Measurements from ENCODE around the gene OOSP2. TPM values are rescaled to one million over a fixed set of nuclear protein-coding genes. Genes with fewer than 3 reads are reported as not detected.

The OOSP2 gene
- total RNA-seq, 6 experiments from 2014 or later, result not detected

DNA sequence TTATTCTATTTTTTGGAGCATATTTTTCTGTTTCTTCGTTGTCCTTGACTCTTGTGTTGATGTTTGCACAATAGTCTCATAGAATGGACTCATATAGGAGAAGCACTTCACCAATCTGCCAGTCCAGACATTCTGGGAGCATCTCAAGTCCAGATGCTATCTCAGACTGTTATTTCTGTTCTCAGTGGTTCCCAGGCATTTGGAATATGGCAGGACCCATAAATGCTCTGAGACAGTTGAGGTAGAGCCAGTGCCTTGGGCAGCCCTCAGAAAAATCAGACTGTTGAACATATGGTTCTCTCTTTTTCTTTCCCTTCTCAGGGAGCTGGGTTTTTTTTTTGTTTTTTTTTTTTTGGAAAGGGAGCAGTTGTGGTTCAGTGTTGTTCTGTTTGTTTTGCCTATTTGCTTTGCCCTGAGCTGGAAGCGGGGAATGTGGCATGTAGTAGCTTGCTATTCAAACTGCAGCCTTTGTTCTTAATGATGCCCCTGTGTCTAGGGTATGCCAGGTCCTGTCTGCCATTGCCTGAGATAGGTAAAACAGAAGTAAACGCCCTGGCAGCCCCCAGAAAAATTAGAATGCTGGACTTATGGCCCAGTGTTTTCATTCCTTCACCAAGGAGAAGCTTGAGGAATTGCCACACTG, 44.5 kb downstream of the OOSP2 start:
- no peak for DNase-seq
- TF ChIP-seq, protein P1, sequence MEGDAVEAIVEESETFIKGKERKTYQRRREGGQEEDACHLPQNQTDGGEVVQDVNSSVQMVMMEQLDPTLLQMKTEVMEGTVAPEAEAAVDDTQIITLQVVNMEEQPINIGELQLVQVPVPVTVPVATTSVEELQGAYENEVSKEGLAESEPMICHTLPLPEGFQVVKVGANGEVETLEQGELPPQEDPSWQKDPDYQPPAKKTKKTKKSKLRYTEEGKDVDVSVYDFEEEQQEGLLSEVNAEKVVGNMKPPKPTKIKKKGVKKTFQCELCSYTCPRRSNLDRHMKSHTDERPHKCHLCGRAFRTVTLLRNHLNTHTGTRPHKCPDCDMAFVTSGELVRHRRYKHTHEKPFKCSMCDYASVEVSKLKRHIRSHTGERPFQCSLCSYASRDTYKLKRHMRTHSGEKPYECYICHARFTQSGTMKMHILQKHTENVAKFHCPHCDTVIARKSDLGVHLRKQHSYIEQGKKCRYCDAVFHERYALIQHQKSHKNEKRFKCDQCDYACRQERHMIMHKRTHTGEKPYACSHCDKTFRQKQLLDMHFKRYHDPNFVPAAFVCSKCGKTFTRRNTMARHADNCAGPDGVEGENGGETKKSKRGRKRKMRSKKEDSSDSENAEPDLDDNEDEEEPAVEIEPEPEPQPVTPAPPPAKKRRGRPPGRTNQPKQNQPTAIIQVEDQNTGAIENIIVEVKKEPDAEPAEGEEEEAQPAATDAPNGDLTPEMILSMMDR (IDR thresholded peaks at IDR 0.05), result no peak
- Mint-ChIP-seq H3K4me3 (no peak overlapping the region), H3K27me3 (ENCODE audit: insufficient read depth) (no peaks in the 10 kb centered on the region), H3K4me1 (ENCODE audit: low read depth) (no peaks in the 10 kb centered on the region), H3K9me3 (peaks cover 30% of the 10 kb centered on the region), H3K27ac (no peak overlapping the region), H3K36me3 (ENCODE audit: low read depth) (no peaks in the 10 kb centered on the region)

GRCh38 chr11:60085909-60086308, 45.7 kb downstream of the OOSP2 start:
- TF ChIP-seq, protein P1 (IDR thresholded peaks at IDR 0.05), result no peak
- H3K36me3 Mint-ChIP-seq (ENCODE audit: low read depth), result no peaks in the 10 kb centered on the region
- no peak overlapping the region for H3K27ac Mint-ChIP-seq
- no peak for DNase-seq
- no peak overlapping the region for H3K4me3 Mint-ChIP-seq
- no peaks in the 10 kb centered on the region for H3K27me3 Mint-ChIP-seq (ENCODE audit: insufficient read depth)
- H3K4me1 Mint-ChIP-seq (ENCODE audit: low read depth), result no peaks in the 10 kb centered on the region
- peaks cover 30% of the 10 kb centered on the region for H3K9me3 Mint-ChIP-seq

- Mint-ChIP-seq H3K27ac (no peak overlapping the region), H3K4me1 (ENCODE audit: low read depth) (no peaks in the 10 kb centered on the region), H3K4me3 (no peak overlapping the region), H3K9me3 (peaks cover 33% of the 10 kb centered on the region), H3K27me3 (ENCODE audit: insufficient read depth) (no peaks in the 10 kb centered on the region), H3K36me3 (ENCODE audit: low read depth) (no peaks in the 10 kb centered on the region)
- TF ChIP-seq, protein P1 (IDR thresholded peaks at IDR 0.05), result no peak
- no peak for DNase-seq
Observed at GRCh38 chr11:60087239-60087638, 47.0 kb downstream of the OOSP2 start.

DNA sequence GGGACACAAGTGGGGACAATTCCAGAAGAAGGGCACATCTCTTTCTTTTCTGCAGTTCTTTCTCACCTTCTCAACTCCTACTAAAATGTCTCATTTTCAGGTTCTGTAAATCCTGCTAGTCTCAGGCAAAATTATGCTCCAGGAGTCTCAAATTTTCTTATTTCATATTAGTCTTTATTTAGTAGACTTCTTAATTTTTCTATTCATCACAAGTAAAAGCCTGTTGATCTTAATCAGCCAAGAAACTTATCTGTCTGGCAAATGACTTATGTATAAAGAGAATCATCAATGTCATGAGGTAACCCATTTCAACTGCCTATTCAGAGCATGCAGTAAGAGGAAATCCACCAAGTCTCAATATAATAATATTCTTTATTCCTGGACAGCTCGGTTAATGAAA, 48.2 kb downstream of the OOSP2 start, which contains the start of gene MS4A2:
TSS of gene MS4A2 (plus strand) at position 301 of the 400 bp plus-strand sequence. CDS start 102 bp downstream, outside the sequence.
- H3K27ac Mint-ChIP-seq, result no peak within 1 kb of the TSS
- peaks cover 33% of the 10 kb centered on the region for H3K9me3 Mint-ChIP-seq
- H3K36me3 Mint-ChIP-seq (ENCODE audit: low read depth), result no peaks in the 10 kb centered on the region
- no peaks in the 10 kb centered on the region for H3K27me3 Mint-ChIP-seq (ENCODE audit: insufficient read depth)
- TF ChIP-seq, protein P1 (IDR thresholded peaks at IDR 0.05), result no peak
- no peak within 1 kb of the TSS for H3K4me3 Mint-ChIP-seq
- no peak for DNase-seq
- no peaks in the 10 kb centered on the region for H3K4me1 Mint-ChIP-seq (ENCODE audit: low read depth)

DNA sequence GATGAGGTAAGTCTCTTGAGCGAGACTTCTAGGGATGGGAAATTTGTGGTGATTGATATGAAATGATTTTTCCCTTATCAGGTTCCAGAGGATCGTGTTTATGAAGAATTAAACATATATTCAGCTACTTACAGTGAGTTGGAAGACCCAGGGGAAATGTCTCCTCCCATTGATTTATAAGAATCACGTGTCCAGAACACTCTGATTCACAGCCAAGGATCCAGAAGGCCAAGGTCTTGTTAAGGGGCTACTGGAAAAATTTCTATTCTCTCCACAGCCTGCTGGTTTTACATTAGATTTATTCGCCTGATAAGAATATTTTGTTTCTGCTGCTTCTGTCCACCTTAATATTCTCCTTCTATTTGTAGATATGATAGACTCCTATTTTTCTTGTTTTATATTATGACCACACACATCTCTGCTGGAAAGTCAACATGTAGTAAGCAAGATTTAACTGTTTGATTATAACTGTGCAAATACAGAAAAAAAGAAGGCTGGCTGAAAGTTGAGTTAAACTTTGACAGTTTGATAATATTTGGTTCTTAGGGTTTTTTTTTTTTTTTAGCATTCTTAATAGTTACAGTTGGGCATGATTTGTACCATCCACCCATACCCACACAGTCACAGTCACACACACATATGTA, 55.4 kb downstream of the OOSP2 start:
- Mint-ChIP-seq H3K4me3 (no peak overlapping the region), H3K9me3 (peaks cover 18% of the 10 kb centered on the region), H3K27ac (no peak overlapping the region), H3K36me3 (ENCODE audit: low read depth) (no peaks in the 10 kb centered on the region), H3K27me3 (ENCODE audit: insufficient read depth) (no peaks in the 10 kb centered on the region; the same call in 1 of the 2 replicates), H3K4me1 (ENCODE audit: low read depth) (no peaks in the 10 kb centered on the region)
- TF ChIP-seq, protein P1 (IDR thresholded peaks at IDR 0.05), result no peak
- DNase-seq, result no peak
